H1 (cell line): ENCODE measurements around the gene LAMTOR5. TPM values are rescaled to one million over a fixed set of nuclear protein-coding genes. Genes with fewer than 3 reads are reported as not detected.

Source experiments
- CTCF ChIA-PET: fragments of 300-600 bp; sonication (Branson Sonifier 250); formaldehyde crosslinking; loops from one replicate; lab custom pipeline; 2021; ENCODE audit not compliant: partially characterized antibody; lab: Charles Lee
- POLR2A ChIA-PET: fragments of 300-600 bp; sonication (Branson Sonifier 250); formaldehyde crosslinking; loops from one replicate; lab custom pipeline; 2021; ENCODE audit warnings: inconsistent platforms; ENCODE audit not compliant: partially characterized antibody; lab: Charles Lee
- DNase-seq, 2 experiments: peaks; one replicate each; pipeline versions ENCODE4 v3.0.0 to v3.0.0-alpha.2; 2010 to 2022; ENCODE audit warnings: low spot score in 2 of 2, low read depth in 1 of 2, mixed read lengths in 1 of 2
- FAIRE-seq: peaks from 2 replicates; lab custom pipeline; 2011; peaks lifted over from hg19 to GRCh38; lab: Jason Lieb, UNC
- H2AFZ ChIP-seq: 2 replicates; pipeline ENCODE4 v1.8.1; 2012; ENCODE audit warnings: low read length, inconsistent platforms
- H2AK5ac ChIP-seq: 2 replicates; pipeline ENCODE4 v1.6.1; 2013; ENCODE audit warnings: low read depth, low read length
- H2BK120ac ChIP-seq: replicated peaks from 2 replicates; pipeline ENCODE3; 2013; ENCODE audit warnings: low read depth, low read length, inconsistent platforms
- H2BK12ac ChIP-seq: 2 replicates; pipeline ENCODE4 v1.6.1; 2013; ENCODE audit warnings: low read depth, low read length
- H2BK15ac ChIP-seq: 2 replicates; pipeline ENCODE4 v1.6.1; 2013; ENCODE audit warnings: low read length
- H2BK20ac ChIP-seq: 2 replicates; pipeline ENCODE4 v1.6.1; 2013; ENCODE audit warnings: low read length
- H2BK5ac ChIP-seq: 2 replicates; pipeline ENCODE4 v1.6.1; 2013; ENCODE audit warnings: low read depth, low read length
- H3K14ac ChIP-seq: 2 replicates; pipeline ENCODE4 v1.6.1; 2013; ENCODE audit warnings: inconsistent platforms; ENCODE audit not compliant: insufficient read length
- H3K18ac ChIP-seq: 2 replicates; pipeline ENCODE4 v1.6.1; 2013; ENCODE audit warnings: low read length; ENCODE audit errors: extremely low read depth
- H3K23ac ChIP-seq: 2 replicates; pipeline ENCODE4 v1.6.1; 2013; ENCODE audit warnings: inconsistent platforms; ENCODE audit not compliant: insufficient read length
- H3K23me2 ChIP-seq: 2 replicates; pipeline ENCODE4 v1.6.1; 2013; ENCODE audit warnings: low read depth, low read length
- H3K27ac ChIP-seq: 2 replicates; pipeline ENCODE4 v1.6.1; 2011; ENCODE audit warnings: low read depth, low read length, inconsistent platforms
- H3K27me3 ChIP-seq, 4 experiments: replicated peaks in 1 of 4; 1 replicate in 1 of 4; 2 replicates in 3 of 4; pipeline versions ENCODE4 v1.6.1 to v1.8.1; 2011 to 2013; ENCODE audit warnings: low read length in 3 of 4, mild to moderate bottlenecking in 3 of 4, inconsistent platforms in 2 of 4, mixed read lengths in 2 of 4, moderate library complexity in 1 of 4; ENCODE audit not compliant: control insufficient read depth in 3 of 4, insufficient read depth in 3 of 4; ENCODE audit errors: extremely low read depth in 1 of 4
- H3K36me3 ChIP-seq, 4 experiments: 2 replicates each; pipeline versions ENCODE4 v1.6.1 to v1.8.1; 2011 to 2013; ENCODE audit warnings: mild to moderate bottlenecking in 4 of 4, low read length in 3 of 4, moderate library complexity in 2 of 4, control low read depth in 1 of 4, inconsistent platforms in 1 of 4; ENCODE audit not compliant: insufficient read depth in 4 of 4, control insufficient read depth in 2 of 4
- H3K4ac ChIP-seq: replicated peaks from 2 replicates; pipeline ENCODE3; 2013; ENCODE audit warnings: low read length, low read depth, mixed read lengths, inconsistent platforms; ENCODE audit not compliant: insufficient read length
- H3K4me1 ChIP-seq, 4 experiments: replicated peaks in 1 of 4; 1 replicate in 1 of 4; 2 replicates in 3 of 4; pipeline versions ENCODE4 v1.6.1 to v1.8.1; 2011 to 2013; ENCODE audit warnings: low read length in 3 of 4, inconsistent platforms in 2 of 4, mixed read lengths in 1 of 4; ENCODE audit not compliant: insufficient read depth in 4 of 4, control insufficient read depth in 3 of 4
- H3K4me2 ChIP-seq, 2 experiments: 2 replicates each; pipeline versions ENCODE4 v1.6.1 to v1.8.1; 2011 to 2013; ENCODE audit warnings: low read depth in 2 of 2, low read length in 2 of 2, control low read depth in 1 of 2, inconsistent platforms in 1 of 2, mild to moderate bottlenecking in 1 of 2; ENCODE audit not compliant: insufficient read depth in 1 of 2
- H3K4me3 ChIP-seq, 4 experiments: fragments of 200-600, 300-600 bp in 1 of 4; sonication (generic), shearing (Covaris generic), sonication (Bioruptor Twin) in 1 of 4; 2 replicates each; pipeline versions ENCODE4 v1.5.1 to v1.8.1; 2011 to 2016; ENCODE audit warnings: low read length in 4 of 4, low read depth in 3 of 4, control low read depth in 2 of 4, inconsistent platforms in 2 of 4, mild to moderate bottlenecking in 2 of 4, mixed read lengths in 1 of 4, moderate library complexity in 1 of 4; ENCODE audit not compliant: insufficient read depth in 2 of 4; ENCODE audit errors: extremely low read depth in 1 of 4
- H3K56ac ChIP-seq: replicated peaks from 2 replicates; pipeline ENCODE3; 2013; ENCODE audit warnings: low read depth, mild to moderate bottlenecking, mixed read lengths, low read length, inconsistent platforms; ENCODE audit not compliant: insufficient read length
- H3K79me1 ChIP-seq: 2 replicates; pipeline ENCODE4 v1.6.1; 2013; ENCODE audit warnings: low read depth, low read length, control low read depth
- H3K79me2 ChIP-seq, 2 experiments: 2 replicates each; pipeline versions ENCODE4 v1.6.1 to v1.8.1; 2012 to 2013; ENCODE audit warnings: low read length in 2 of 2, mild to moderate bottlenecking in 2 of 2, inconsistent platforms in 1 of 2; ENCODE audit not compliant: insufficient read depth in 2 of 2, control insufficient read depth in 1 of 2
- H3K9ac ChIP-seq, 4 experiments: replicated peaks in 1 of 4; 1 replicate in 1 of 4; 2 replicates in 3 of 4; pipeline versions ENCODE4 v1.6.1 to v1.8.1; 2011 to 2013; ENCODE audit warnings: low read depth in 3 of 4, low read length in 3 of 4, control low read depth in 2 of 4, mild to moderate bottlenecking in 2 of 4, moderate library complexity in 2 of 4, inconsistent platforms in 1 of 4; ENCODE audit errors: extremely low read depth in 1 of 4
- H3K9me3 ChIP-seq, 2 experiments: 2 replicates each; pipeline versions ENCODE4 v1.6.1 to v1.8.1; 2012 to 2013; ENCODE audit warnings: mild to moderate bottlenecking in 2 of 2, moderate library complexity in 2 of 2, control low read depth in 1 of 2, inconsistent platforms in 1 of 2, low read depth in 1 of 2, low read length in 1 of 2, mixed read lengths in 1 of 2; ENCODE audit not compliant: insufficient read depth in 2 of 2
- H4K20me1 ChIP-seq, 2 experiments: replicated peaks in 1 of 2; 2 replicates each; pipeline versions ENCODE3 to v1.8.1; 2011 to 2013; ENCODE audit warnings: inconsistent platforms in 2 of 2, low read length in 2 of 2, mild to moderate bottlenecking in 1 of 2; ENCODE audit not compliant: insufficient read depth in 2 of 2, control insufficient read depth in 1 of 2
- H4K5ac ChIP-seq: 2 replicates; pipeline ENCODE4 v1.6.1; 2013; ENCODE audit warnings: low read length, low read depth, mixed read lengths, inconsistent platforms; ENCODE audit not compliant: insufficient read length
- H4K8ac ChIP-seq: 2 replicates; pipeline ENCODE4 v1.8.0; 2013; ENCODE audit warnings: mild to moderate bottlenecking, moderate library complexity, low read length, inconsistent platforms; ENCODE audit not compliant: insufficient read depth; ENCODE audit errors: extremely low read depth
- H4K91ac ChIP-seq: replicated peaks from 2 replicates; pipeline ENCODE3; 2013; ENCODE audit warnings: low read length, mixed read lengths, inconsistent platforms; ENCODE audit not compliant: insufficient read length
- ATF3 ChIP-seq: IDR thresholded peaks from 2 replicates; pipeline ENCODE4 v1.6.1; 2011; ENCODE audit warnings: low read depth, mild to moderate bottlenecking, low read length; ENCODE audit not compliant: insufficient read depth
- JUND ChIP-seq: IDR thresholded peaks from 2 replicates; pipeline ENCODE4 v1.6.1; 2011; ENCODE audit warnings: mild to moderate bottlenecking, improper control_type of control experiment, low read length
- WGBS, 2 experiments: shearing (Covaris generic) in 1 of 2; methylation state at CpG; one replicate each; pipeline versions ENCODE4 v1.1.6 to v1.1.7; 2013 to 2015; ENCODE audit warnings: low lambda C conversion rate in 2 of 2, mixed read lengths in 2 of 2, inconsistent platforms in 1 of 2, low coverage in 1 of 2, missing lambda C conversion rate in 1 of 2; ENCODE audit not compliant: insufficient replicate concordance in 2 of 2, insufficient coverage in 1 of 2, insufficient read length in 1 of 2; ENCODE audit errors: extremely low coverage in 1 of 2, missing lambda C conversion rate in 1 of 2; 5-methylcytosine and 5-hydroxymethylcytosine counted together
- polyA plus RNA-seq, 7 experiments: library from polyadenylated mRNA; depleted of rRNA in 3 of 7; stranded (reverse) in 5 of 7; unstranded in 2 of 7; fragments of >200 nt in 5 of 7; fragments of 200-250 nt in 2 of 7; gene quantifications; 1 replicate in 5 of 7; 2 replicates in 1 of 7; 4 replicates in 1 of 7; pipeline versions ENCODE4 v1.2.1 to v1.2.3, GENCODE V29; 2011 to 2013; ENCODE audit warnings: missing spikeins in 2 of 7, mixed read lengths in 2 of 7
- total RNA-seq: library from RNA; stranded (reverse); fragmentation: NEBNext Ultra II Directional; extraction: Animal tissue kit (Norgen Biotek cat#: 25700); gene quantifications from 2 replicates; pipeline ENCODE4 v1.2.1, GENCODE V29; 2021

Gene LAMTOR5
- total and polyA plus RNA-seq, 2 of the 8 experiments (the other 6 are each of a cell fraction or from before 2014, with no cell fraction given) = 84.4 to 297 TPM

DNA sequence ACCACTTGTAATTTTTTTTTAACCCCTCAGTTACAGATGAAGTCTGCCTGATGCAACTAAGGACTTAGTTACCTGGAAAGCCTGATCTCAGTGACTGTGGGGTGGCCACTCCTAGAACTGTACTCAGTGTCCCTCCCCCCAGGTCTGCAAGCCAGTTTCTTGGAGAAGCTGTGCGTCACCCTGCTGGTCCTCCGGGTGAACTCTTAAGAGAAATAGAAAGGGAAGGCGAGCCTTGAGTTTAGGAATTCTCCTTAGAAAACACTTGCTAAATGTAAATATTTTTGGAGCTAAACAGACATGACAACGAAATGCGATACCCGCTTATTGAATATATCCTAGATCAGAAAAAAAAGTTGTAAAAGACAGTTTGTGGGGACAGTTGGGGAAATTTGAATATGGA, 17.4 kb downstream of the LAMTOR5 start:
- POLR2A ChIA-PET = interaction anchor here (0.7 to 1.5 kb wide), 6 partner anchors 9 to 51 kb away, joined by 3 to 5 read pairs (median 4); partner anchors contain the start of gene RBM15
- no peak for FAIRE-seq

More for the DNA sequence above, 17.4 kb downstream of the LAMTOR5 start:
- Histone ChIP-seq H4K91ac (no peak overlapping the region), H3K56ac (no peak overlapping the region), H2BK15ac (no peak overlapping the region), H3K4me1 (peaks cover 0 to 6% (median 4%) of the 10 kb centered on the region in 4 experiments; a peak in 3 of 7 replicates), H3K79me1 (no peaks in the 10 kb centered on the region), H2BK5ac (no peak overlapping the region), H2AFZ (no peak overlapping the region), H3K4me2 (no peak overlapping the region), H3K4me3 (no peak overlapping the region), H3K27me3 (no peaks in the 10 kb centered on the region), H2BK120ac (no peak overlapping the region), H3K23me2 (no peaks in the 10 kb centered on the region), H2BK12ac (no peak overlapping the region), H2BK20ac (no peak overlapping the region), H3K14ac (no peak overlapping the region), H2AK5ac (no peak overlapping the region), H3K23ac (no peak overlapping the region), H3K9me3 (no peaks in the 10 kb centered on the region), H3K4ac (no peak overlapping the region), H3K79me2 (no peaks in the 10 kb centered on the region), H4K20me1 (no peaks in the 10 kb centered on the region), H3K9ac (no peak overlapping the region), H3K27ac (no peak overlapping the region), H4K5ac (no peak overlapping the region), H4K8ac (no peak overlapping the region), H3K36me3 (no peaks in the 10 kb centered on the region), H3K18ac (no peak overlapping the region)
- CTCF ChIA-PET = interaction anchor here (1.0 to 1.2 kb wide), 2 partner anchors 17 to 182 kb away, joined by 3 read pairs; no protein-coding TSS in a partner anchor
- 73% methylated on average over 6 of the region's 6 CpGs; no CpG with 5 or more reads in 1 of the 2 experiments for WGBS, 2 experiments
- no peak for DNase-seq
- TF ChIP-seq ATF3 = no peak
- TF ChIP-seq JUND = no peak
